SK-N-SH (cell line): ENCODE measurements around the gene NRG3. TPM values are rescaled to one million over a fixed set of nuclear protein-coding genes. Genes with fewer than 3 reads are reported as not detected.

Source experiments
- CTCF ChIA-PET: fragments of 300-600, 350-600 bp; formaldehyde crosslinking; extraction: SDS; loops from one replicate; lab custom pipeline; 2021; lab: Yijun Ruan, JAX
- POLR2A ChIA-PET: fragments of 350-600 bp; sonication (Branson Sonifier 250); formaldehyde crosslinking; extraction: SDS; loops from one replicate; lab custom pipeline; 2020; ENCODE audit warnings: antibody characterized with exemption, inconsistent platforms; lab: Yijun Ruan, JAX
- DNase-seq: peaks from one replicate; pipeline ENCODE4 v3.0.0; 2012
- H2AFZ ChIP-seq: fragments of 200-600 bp; sonication (generic); 2 replicates; pipeline ENCODE4 v1.8.1; 2016; ENCODE audit warnings: antibody characterized with exemption, mild to moderate bottlenecking, low read depth
- H3F3A ChIP-seq: fragments of 200-600 bp; sonication (generic); replicated peaks from 2 replicates; pipeline ENCODE3; 2016; ENCODE audit warnings: antibody characterized with exemption, mild to moderate bottlenecking; ENCODE audit not compliant: insufficient read depth
- H3K27ac ChIP-seq, 2 experiments: fragments of 200-500 bp in 1 of 2; fragments of 200-600 bp in 1 of 2; sonication (Bioruptor generic) in 1 of 2; sonication (generic), shearing (Covaris generic) in 1 of 2; 2 replicates each; pipeline versions ENCODE4 v1.5.1 to v1.6.1; 2014 to 2016; ENCODE audit warnings: low read depth in 2 of 2, inconsistent platforms in 1 of 2, low read length in 1 of 2, mild to moderate bottlenecking in 1 of 2, mixed read lengths in 1 of 2
- H3K27me3 ChIP-seq: fragments of 200-600 bp; sonication (generic), shearing (Covaris generic); 2 replicates; pipeline ENCODE4 v1.6.1; 2016; ENCODE audit warnings: mixed run types; ENCODE audit not compliant: insufficient read depth
- H3K36me3 ChIP-seq, 2 experiments: fragments of 200-500 bp in 1 of 2; fragments of 200-600 bp in 1 of 2; sonication (Bioruptor generic) in 1 of 2; sonication (generic) in 1 of 2; replicated peaks in 1 of 2; 2 replicates each; pipeline versions ENCODE3 to v1.5.1; 2014 to 2016; ENCODE audit warnings: low read length in 1 of 2, mild to moderate bottlenecking in 1 of 2; ENCODE audit not compliant: insufficient read depth in 2 of 2, control insufficient read depth in 1 of 2
- H3K4me1 ChIP-seq, 2 experiments: fragments of 200-500 bp in 1 of 2; fragments of 200-600 bp in 1 of 2; sonication (Bioruptor generic) in 1 of 2; sonication (generic), shearing (Covaris generic) in 1 of 2; 2 replicates each; pipeline versions ENCODE4 v1.5.1 to v1.6.1; 2014 to 2016; ENCODE audit warnings: low read depth in 1 of 2, low read length in 1 of 2, mixed run types in 1 of 2; ENCODE audit not compliant: insufficient read depth in 2 of 2, control insufficient read depth in 1 of 2
- H3K4me2 ChIP-seq: fragments of 200-600 bp; sonication (generic), shearing (Covaris generic); 2 replicates; pipeline ENCODE4 v1.6.1; 2017; ENCODE audit warnings: mixed run types
- H3K4me3 ChIP-seq, 2 experiments: fragments of 200-500 bp in 1 of 2; fragments of 200-600 bp in 1 of 2; sonication (Bioruptor generic) in 1 of 2; sonication (generic), shearing (Covaris generic) in 1 of 2; 2 replicates each; pipeline versions ENCODE4 v1.5.1 to v1.8.1; 2014 to 2016; ENCODE audit warnings: low read depth in 2 of 2, inconsistent platforms in 1 of 2, low read length in 1 of 2, mild to moderate bottlenecking in 1 of 2, mixed read lengths in 1 of 2, moderate library complexity in 1 of 2
- H3K79me2 ChIP-seq: fragments of 200-600 bp; sonication (generic); 2 replicates; pipeline ENCODE4 v1.8.1; 2017; ENCODE audit warnings: mild to moderate bottlenecking; ENCODE audit not compliant: insufficient read depth
- H3K9ac ChIP-seq: fragments of 200-600 bp; sonication (generic); 2 replicates; pipeline ENCODE4 v1.6.1; 2017; ENCODE audit warnings: mixed run types
- H3K9me2 ChIP-seq: fragments of 200-600 bp; sonication (generic); 2 replicates; pipeline ENCODE4 v1.6.1; 2017; ENCODE audit warnings: mixed run types
- H3K9me3 ChIP-seq: fragments of 200-600 bp; sonication (generic); 2 replicates; pipeline ENCODE4 v1.6.1; 2017; ENCODE audit warnings: mixed run types, mild to moderate bottlenecking, moderate library complexity
- H4K20me1 ChIP-seq: fragments of 200-600 bp; sonication (generic); 2 replicates; pipeline ENCODE4 v1.6.1; 2017; ENCODE audit warnings: mild to moderate bottlenecking, mixed run types; ENCODE audit not compliant: insufficient read depth
- CHD2 ChIP-seq: fragments of 150-350 bp; IDR thresholded peaks from 2 replicates; pipeline ENCODE4 v1.6.1; 2018; ENCODE audit warnings: low read length; ENCODE audit not compliant: partially characterized antibody
- ELF1 ChIP-seq: IDR thresholded peaks from 2 replicates; pipeline ENCODE4 v1.4.0; 2012
- EP300 ChIP-seq, 2 experiments: IDR thresholded peaks; 2 replicates each; pipeline versions ENCODE4 v1.4.0 to v1.6.1; 2012; ENCODE audit warnings: borderline replicate concordance in 1 of 2, low read depth in 1 of 2, low read length in 1 of 2
- EZH2phosphoT487 ChIP-seq: fragments of 200-600 bp; sonication (generic); IDR thresholded peaks from 2 replicates; pipeline ENCODE4 v1.6.1; 2017; ENCODE audit warnings: low read depth, mixed run types, mild to moderate bottlenecking, antibody characterized with exemption, moderate library complexity, borderline replicate concordance
- FOSL2 ChIP-seq: IDR thresholded peaks from 2 replicates; pipeline ENCODE4 v1.4.0; 2012; ENCODE audit warnings: low read depth, mild to moderate bottlenecking, moderate library complexity, borderline replicate concordance
- FOXJ3 ChIP-seq: sonication (generic); formaldehyde crosslinking; IDR thresholded peaks from 2 replicates; pipeline ENCODE4 v1.5.1; 2020; ENCODE audit warnings: mild to moderate bottlenecking, missing genetic modification reagents
- FOXM1 ChIP-seq: IDR thresholded peaks from 2 replicates; pipeline ENCODE4 v1.4.0; 2012; ENCODE audit warnings: low read depth, mild to moderate bottlenecking
- GABPA ChIP-seq: IDR thresholded peaks from 2 replicates; pipeline ENCODE4 v1.4.0; 2012; ENCODE audit warnings: low read depth, mild to moderate bottlenecking
- GATA2 ChIP-seq: sonication (generic); formaldehyde crosslinking; IDR thresholded peaks from 2 replicates; pipeline ENCODE4 v1.5.0; 2020; ENCODE audit warnings: mild to moderate bottlenecking, missing genetic modification reagents
- JUND ChIP-seq: IDR thresholded peaks from 2 replicates; pipeline ENCODE4 v1.4.0; 2012
- NFIC ChIP-seq: IDR thresholded peaks from 2 replicates; pipeline ENCODE4 v1.4.0; 2012; ENCODE audit warnings: borderline replicate concordance
- RAD21 ChIP-seq: IDR thresholded peaks from 2 replicates; pipeline ENCODE4 v1.6.1; 2012; ENCODE audit warnings: mild to moderate bottlenecking, low read length
- RCOR1 ChIP-seq: fragments of 150-350 bp; IDR thresholded peaks from 2 replicates; pipeline ENCODE4 v1.6.1; 2017; ENCODE audit warnings: antibody characterized with exemption, low read length
- RFX5 ChIP-seq: IDR thresholded peaks from 2 replicates; pipeline ENCODE4 v1.6.1; 2012; ENCODE audit warnings: mild to moderate bottlenecking, improper control_type of control experiment, low read length
- RXRA ChIP-seq: IDR thresholded peaks from 2 replicates; pipeline ENCODE4 v1.4.0; 2012; ENCODE audit warnings: low read depth, mild to moderate bottlenecking, borderline replicate concordance
- SIN3A ChIP-seq: IDR thresholded peaks from 2 replicates; pipeline ENCODE4 v1.6.1; 2012; ENCODE audit warnings: low read depth, mild to moderate bottlenecking, low read length, moderate library complexity, borderline replicate concordance
- TCF12 ChIP-seq: IDR thresholded peaks from 2 replicates; pipeline ENCODE4 v1.4.0; 2012
- WGBS: methylation state at CpG from one replicate; pipeline ENCODE4 v1.1.6; 2017; ENCODE audit warnings: low lambda C conversion rate; 5-methylcytosine and 5-hydroxymethylcytosine counted together
- polyA plus RNA-seq, 3 experiments: library from polyadenylated mRNA; depleted of rRNA; stranded (reverse); fragments of >200 nt; gene quantifications; 2 replicates each; pipeline ENCODE4 v1.2.3, GENCODE V29; 2012
- TF ChIP-seq, protein P1 (sequence below): IDR thresholded peaks from 2 replicates; pipeline ENCODE4 v1.6.1; 2012; ENCODE audit warnings: mild to moderate bottlenecking, low read depth, low read length, moderate library complexity
- TF ChIP-seq, protein P2 (sequence below): IDR thresholded peaks from 2 replicates; pipeline ENCODE4 v1.4.0; 2012; ENCODE audit warnings: low read depth
- TF ChIP-seq, protein P3 (sequence below): fragments of 150-350 bp; IDR thresholded peaks from 2 replicates; pipeline ENCODE4 v1.6.1; 2017; ENCODE audit warnings: antibody characterized with exemption, low read length, low read depth, borderline replicate concordance
- TF ChIP-seq, protein P4 (sequence below): fragments of 150-350 bp; IDR thresholded peaks from 2 replicates; pipeline ENCODE4 v1.6.1; 2016; ENCODE audit warnings: mild to moderate bottlenecking, low read depth, low read length

Gene NRG3
- polyA plus RNA-seq, 1 of the 3 experiments (the other 2 are of a cell fraction), result 0.03 TPM

DNA sequence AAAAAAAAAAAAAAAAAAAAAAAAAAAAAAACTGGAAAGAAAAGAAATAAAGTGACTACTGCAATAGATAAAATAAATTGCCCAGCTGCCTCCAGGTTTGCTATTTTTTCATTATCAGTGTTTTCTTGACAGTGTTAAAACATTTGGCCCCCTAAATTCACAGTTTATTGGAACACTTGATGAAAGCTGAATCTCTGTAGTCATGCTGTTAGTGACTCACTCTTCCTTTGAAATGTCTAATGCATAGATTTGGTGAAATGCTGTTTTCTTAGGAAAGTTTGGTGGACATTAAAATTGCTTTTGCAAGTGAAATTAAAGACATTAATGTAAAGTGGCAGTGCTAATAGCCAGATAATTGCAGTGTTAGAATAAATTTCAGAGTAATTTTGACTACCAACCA, 785.2 kb downstream of the NRG3 start (continued):
- peak; percentile 37; the same call in 1 of the 2 replicates for TF ChIP-seq FOSL2
- TF ChIP-seq, protein P1, sequence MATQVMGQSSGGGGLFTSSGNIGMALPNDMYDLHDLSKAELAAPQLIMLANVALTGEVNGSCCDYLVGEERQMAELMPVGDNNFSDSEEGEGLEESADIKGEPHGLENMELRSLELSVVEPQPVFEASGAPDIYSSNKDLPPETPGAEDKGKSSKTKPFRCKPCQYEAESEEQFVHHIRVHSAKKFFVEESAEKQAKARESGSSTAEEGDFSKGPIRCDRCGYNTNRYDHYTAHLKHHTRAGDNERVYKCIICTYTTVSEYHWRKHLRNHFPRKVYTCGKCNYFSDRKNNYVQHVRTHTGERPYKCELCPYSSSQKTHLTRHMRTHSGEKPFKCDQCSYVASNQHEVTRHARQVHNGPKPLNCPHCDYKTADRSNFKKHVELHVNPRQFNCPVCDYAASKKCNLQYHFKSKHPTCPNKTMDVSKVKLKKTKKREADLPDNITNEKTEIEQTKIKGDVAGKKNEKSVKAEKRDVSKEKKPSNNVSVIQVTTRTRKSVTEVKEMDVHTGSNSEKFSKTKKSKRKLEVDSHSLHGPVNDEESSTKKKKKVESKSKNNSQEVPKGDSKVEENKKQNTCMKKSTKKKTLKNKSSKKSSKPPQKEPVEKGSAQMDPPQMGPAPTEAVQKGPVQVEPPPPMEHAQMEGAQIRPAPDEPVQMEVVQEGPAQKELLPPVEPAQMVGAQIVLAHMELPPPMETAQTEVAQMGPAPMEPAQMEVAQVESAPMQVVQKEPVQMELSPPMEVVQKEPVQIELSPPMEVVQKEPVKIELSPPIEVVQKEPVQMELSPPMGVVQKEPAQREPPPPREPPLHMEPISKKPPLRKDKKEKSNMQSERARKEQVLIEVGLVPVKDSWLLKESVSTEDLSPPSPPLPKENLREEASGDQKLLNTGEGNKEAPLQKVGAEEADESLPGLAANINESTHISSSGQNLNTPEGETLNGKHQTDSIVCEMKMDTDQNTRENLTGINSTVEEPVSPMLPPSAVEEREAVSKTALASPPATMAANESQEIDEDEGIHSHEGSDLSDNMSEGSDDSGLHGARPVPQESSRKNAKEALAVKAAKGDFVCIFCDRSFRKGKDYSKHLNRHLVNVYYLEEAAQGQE, result no peak
- TF ChIP-seq SIN3A, result no peak
- TF ChIP-seq GATA2 (CRISPR knock-in tag), result no peak
- TF ChIP-seq NFIC, result no peak
- no peak for TF ChIP-seq EZH2phosphoT487
- TF ChIP-seq JUND, result peak; percentile 52
- TF ChIP-seq RFX5, result no peak
- no peak for TF ChIP-seq ELF1
- no peak for TF ChIP-seq CHD2
- no peak; the same call in 1 of the 2 replicates for TF ChIP-seq TCF12
- TF ChIP-seq, all 33 proteins: peak for 3

DNA sequence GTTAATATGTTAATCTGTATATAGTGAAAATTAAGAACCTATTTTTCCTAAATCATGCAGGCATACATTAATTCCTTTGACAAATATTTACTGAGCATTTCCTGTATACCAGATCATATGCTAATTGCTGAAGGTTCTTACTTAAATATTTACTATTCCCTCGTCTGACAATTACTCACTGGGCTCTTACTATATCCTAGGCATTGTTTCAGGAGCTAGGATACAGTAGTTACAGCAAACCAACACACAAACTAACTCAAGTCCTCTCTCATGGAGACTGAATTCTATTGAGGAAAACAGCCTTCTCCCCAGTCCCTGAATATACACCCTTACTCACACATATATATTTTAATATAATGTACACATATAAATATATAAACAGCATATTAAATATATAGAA, 786.0 kb downstream of the NRG3 start:
- Histone ChIP-seq H3K9me2 (no peaks in the 10 kb centered on the region), H4K20me1 (no peaks in the 10 kb centered on the region), H3F3A (peaks cover 8% of the 10 kb centered on the region), H3K4me1 (peaks cover 3 to 5% of the 10 kb centered on the region in 2 experiments; a peak in 2 of 4 replicates), H3K4me2 (peak overlapping the region; percentile 49; the same call in 1 of the 2 replicates), H3K9ac (no peak overlapping the region), H3K9me3 (no peaks in the 10 kb centered on the region), H3K4me3 (no peak overlapping the region), H3K27me3 (no peaks in the 10 kb centered on the region), H3K79me2 (no peaks in the 10 kb centered on the region), H3K36me3 (no peaks in the 10 kb centered on the region), H2AFZ (peak overlapping the region; percentile 63), H3K27ac (peak overlapping the region in 1 of 2 experiments; percentile 54; a peak in 2 of 4 replicates)
- no peak for DNase-seq
- POLR2A ChIA-PET, result no interaction called here
- TF ChIP-seq RXRA (no peak), RFX5 (no peak), RAD21 (no peak), GATA2 (CRISPR knock-in tag) (no peak), CHD2 (no peak), FOXM1 (no peak), RCOR1 (no peak), SIN3A (no peak), EZH2phosphoT487 (no peak), FOXJ3 (CRISPR knock-in tag) (no peak), FOSL2 (no peak), GABPA (no peak), EP300 (IDR thresholded peaks at IDR 0.05; ENCODE audit: borderline replicate concordance in 1 of 2, low read depth in 1 of 2, low read length in 1 of 2) (no peak)
- TF ChIP-seq, protein P1, result no peak
- TF ChIP-seq, protein P2, sequence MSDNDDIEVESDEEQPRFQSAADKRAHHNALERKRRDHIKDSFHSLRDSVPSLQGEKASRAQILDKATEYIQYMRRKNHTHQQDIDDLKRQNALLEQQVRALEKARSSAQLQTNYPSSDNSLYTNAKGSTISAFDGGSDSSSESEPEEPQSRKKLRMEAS, result no peak
- TF ChIP-seq, protein P3, sequence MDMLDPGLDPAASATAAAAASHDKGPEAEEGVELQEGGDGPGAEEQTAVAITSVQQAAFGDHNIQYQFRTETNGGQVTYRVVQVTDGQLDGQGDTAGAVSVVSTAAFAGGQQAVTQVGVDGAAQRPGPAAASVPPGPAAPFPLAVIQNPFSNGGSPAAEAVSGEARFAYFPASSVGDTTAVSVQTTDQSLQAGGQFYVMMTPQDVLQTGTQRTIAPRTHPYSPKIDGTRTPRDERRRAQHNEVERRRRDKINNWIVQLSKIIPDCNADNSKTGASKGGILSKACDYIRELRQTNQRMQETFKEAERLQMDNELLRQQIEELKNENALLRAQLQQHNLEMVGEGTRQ, result no peak
- TF ChIP-seq, protein P4, sequence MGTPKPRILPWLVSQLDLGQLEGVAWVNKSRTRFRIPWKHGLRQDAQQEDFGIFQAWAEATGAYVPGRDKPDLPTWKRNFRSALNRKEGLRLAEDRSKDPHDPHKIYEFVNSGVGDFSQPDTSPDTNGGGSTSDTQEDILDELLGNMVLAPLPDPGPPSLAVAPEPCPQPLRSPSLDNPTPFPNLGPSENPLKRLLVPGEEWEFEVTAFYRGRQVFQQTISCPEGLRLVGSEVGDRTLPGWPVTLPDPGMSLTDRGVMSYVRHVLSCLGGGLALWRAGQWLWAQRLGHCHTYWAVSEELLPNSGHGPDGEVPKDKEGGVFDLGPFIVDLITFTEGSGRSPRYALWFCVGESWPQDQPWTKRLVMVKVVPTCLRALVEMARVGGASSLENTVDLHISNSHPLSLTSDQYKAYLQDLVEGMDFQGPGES, result no peak
- CTCF ChIA-PET, result no interaction called here
- 54% methylated on average over 1 of the region's 1 CpG for WGBS
